Measurements from ENCODE around the gene RANBP3L.
"Not testable (repeated sequence)": the region's sequence is repeated elsewhere in the genome, so short reads cannot be mapped to it uniquely, and the experiment has no call there.

RANBP3L gene

DNA sequence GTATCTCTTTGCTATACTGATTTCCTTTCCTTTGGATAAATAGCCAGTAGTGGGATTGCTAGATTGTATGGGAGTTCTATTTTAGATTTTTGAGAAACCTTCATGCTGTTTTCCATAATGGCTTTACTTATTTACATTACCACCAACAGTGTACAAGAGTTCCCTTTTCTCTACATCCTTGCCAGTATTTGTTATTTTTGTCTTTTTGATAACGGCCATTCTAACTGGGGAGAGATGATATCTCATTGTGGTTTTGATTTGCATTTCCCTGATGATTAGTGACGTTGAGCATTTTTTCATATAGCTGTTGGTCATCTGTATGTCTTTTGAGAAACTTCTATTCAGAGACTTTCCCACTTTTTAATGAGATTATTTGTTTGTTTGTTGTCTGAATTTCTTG, 85.8 kb downstream of the RANBP3L start:
- no peak overlapping the region for H3K27ac ChIP-seq
- DNase-seq (ENCODE audit: low read depth, low spot score) = no peak

- no peak overlapping the region for H3K27ac ChIP-seq
- DNase-seq (ENCODE audit: low read depth, low spot score) = no peak
These were observed 87.3 kb downstream of the RANBP3L start for GRCh38 chr5:36214436-36214835.

GRCh38 chr5:36209664-36210063, 92.0 kb downstream of the RANBP3L start:
- H3K27ac ChIP-seq = no peak overlapping the region
- no peak for DNase-seq (ENCODE audit: low read depth, low spot score)

- H3K27ac ChIP-seq = no peak overlapping the region
- no peak for DNase-seq (ENCODE audit: low read depth, low spot score)
These were observed 92.9 kb downstream of the RANBP3L start for GRCh38 chr5:36208786-36209185.

GRCh38 chr5:36206913-36207312, 94.8 kb downstream of the RANBP3L start:
- H3K27ac ChIP-seq = no peak overlapping the region
- no peak for DNase-seq (ENCODE audit: low read depth, low spot score)

- no peak for DNase-seq (ENCODE audit: low read depth, low spot score)
- no peak overlapping the region for H3K27ac ChIP-seq
These were observed 96.4 kb downstream of the RANBP3L start for GRCh38 chr5:36205329-36205728.

GRCh38 chr5:36202521-36202961, 99.2 kb downstream of the RANBP3L start:
- H3K27ac ChIP-seq = no peak overlapping the region
- DNase-seq (ENCODE audit: low read depth, low spot score) = no peak

GRCh38 chr5:36200513-36200912, 101.2 kb downstream of the RANBP3L start:
- DNase-seq (ENCODE audit: low read depth, low spot score) = peak; percentile 51
- no peak overlapping the region for H3K27ac ChIP-seq

DNA sequence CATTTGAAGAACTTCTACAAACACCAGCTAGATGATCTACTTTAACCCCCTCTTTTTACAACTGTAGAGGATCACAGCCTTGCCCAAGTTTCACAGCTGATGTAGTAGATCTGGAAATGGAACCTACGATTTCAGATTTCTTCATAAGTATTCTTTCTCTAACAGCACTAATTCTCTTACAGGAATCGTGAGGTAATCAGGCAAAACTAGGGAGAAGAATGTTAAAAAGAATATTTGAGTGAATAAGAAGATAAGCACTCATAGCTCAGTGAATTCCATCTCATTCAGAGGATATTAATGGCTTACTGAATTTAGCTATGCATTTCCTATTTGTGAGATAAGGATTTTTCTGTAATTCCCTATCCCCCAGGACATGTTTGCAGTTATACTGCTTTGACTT, 102.1 kb downstream of the RANBP3L start:
- no peak for DNase-seq (ENCODE audit: low read depth, low spot score)
- H3K27ac ChIP-seq = no peak overlapping the region

GRCh38 chr5:36198783-36199182, 102.9 kb downstream of the RANBP3L start:
- DNase-seq (ENCODE audit: low read depth, low spot score); H3K27ac ChIP-seq: not testable (repeated sequence)
